ACC112 (cell line): ENCODE data around the gene IL19.
A peak's percentile ranks its signal among the peaks of the same experiment; 100 is the strongest.

Source experiments
- H2AFZ ChIP-seq: fragments of 200-600 bp; sonication (generic); one replicate; pipeline ENCODE4 v1.6.0; 2017; ENCODE audit warnings: antibody characterized with exemption, low read length; ENCODE audit not compliant: unreplicated experiment
- H3K27ac ChIP-seq: fragments of 200-600 bp; sonication (generic); 2 replicates; pipeline ENCODE4 v1.5.1; 2014; ENCODE audit warnings: low read depth, mild to moderate bottlenecking, antibody characterized with exemption, low read length, moderate library complexity
- H3K27me3 ChIP-seq: fragments of 200-600 bp; sonication (generic); 2 replicates; pipeline ENCODE4 v1.6.1; 2014; ENCODE audit warnings: mild to moderate bottlenecking, antibody characterized with exemption, low read length, moderate library complexity, mixed read lengths; ENCODE audit not compliant: insufficient read depth
- H3K36me3 ChIP-seq: fragments of 200-600 bp; sonication (generic); 2 replicates; pipeline ENCODE4 v1.6.1; 2016; ENCODE audit warnings: mild to moderate bottlenecking, antibody characterized with exemption, low read length, moderate library complexity, mixed read lengths; ENCODE audit not compliant: insufficient read depth
- H3K4me1 ChIP-seq: fragments of 200-600 bp; sonication (generic); one replicate; pipeline ENCODE4 v1.6.1; 2016; ENCODE audit warnings: low read length, mixed read lengths; ENCODE audit not compliant: insufficient read depth, unreplicated experiment, control insufficient read depth
- H3K4me3 ChIP-seq: fragments of 200-600 bp; sonication (generic); 2 replicates; pipeline ENCODE4 v1.5.1; 2014; ENCODE audit warnings: mild to moderate bottlenecking, low read depth, low read length
- H3K79me2 ChIP-seq: fragments of 200-600 bp; sonication (generic); one replicate; pipeline ENCODE4 v1.6.0; 2016; ENCODE audit warnings: low read length; ENCODE audit not compliant: control insufficient read depth, unreplicated experiment, insufficient read depth

The IL19 gene

DNA sequence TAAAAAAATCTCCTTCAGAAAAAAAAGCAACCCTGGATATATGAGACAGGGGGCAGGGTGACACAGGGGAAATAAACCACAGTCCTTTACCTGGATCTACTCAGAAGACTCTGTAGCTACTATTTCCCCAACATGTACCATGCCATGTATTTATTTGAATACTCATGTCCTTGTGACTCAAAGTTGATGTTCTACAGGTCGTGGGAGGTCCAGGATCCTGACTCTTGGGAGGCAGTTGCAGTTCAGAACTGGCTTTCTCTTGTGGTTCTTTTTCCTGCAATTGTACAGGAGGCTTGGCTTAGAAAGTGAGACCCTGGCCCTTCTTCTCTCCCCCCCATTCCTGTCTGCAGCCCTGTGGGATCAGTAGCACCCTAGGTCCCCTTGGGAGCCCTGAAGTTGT lies 120.8 kb downstream of the IL19 start:
- Histone ChIP-seq H2AFZ (no peak overlapping the region), H3K27ac (peak overlapping the region; percentile 94), H3K27me3 (no peaks in the 10 kb centered on the region), H3K36me3 (no peaks in the 10 kb centered on the region), H3K4me3 (no peak overlapping the region), H3K79me2 (no peaks in the 10 kb centered on the region), H3K4me1 (peaks cover 68% of the 10 kb centered on the region)
